Measurements from ENCODE around the gene DNAJC28.

- no peak for TF ChIP-seq PREB (CRISPR knock-in tag; IDR thresholded peaks at IDR 0.05; ENCODE audit: borderline replicate concordance)
- no peak for TF ChIP-seq MAX (CRISPR knock-in tag; IDR thresholded peaks at IDR 0.05)
- no peak for TF ChIP-seq ESRRA (CRISPR knock-in tag; IDR thresholded peaks at IDR 0.05; ENCODE audit: borderline replicate concordance)
- no peak for TF ChIP-seq E2F5 (CRISPR knock-in tag; IDR thresholded peaks at IDR 0.05)
Measured at GRCh38 chr21:33488936-33489335, 2.6 kb downstream of the DNAJC28 start.

Data from WTC11 (cell line).